Kidney epithelial cell (primary cell): Measurements from ENCODE around the gene PHLDA2. TPM values are rescaled to one million over a fixed set of nuclear protein-coding genes. Genes with fewer than 3 reads are reported as not detected.
A peak's percentile ranks its signal among the peaks of the same experiment; 100 is the strongest.

Experiments
- DNase-seq: peaks from one replicate; pipeline ENCODE4 v3.0.0-alpha.2; 2010; ENCODE audit warnings: low read depth
- H3K27me3 ChIP-seq: 2 replicates; pipeline ENCODE4 v1.6.0; 2011; ENCODE audit warnings: low read length; ENCODE audit not compliant: control insufficient read depth, insufficient read depth
- H3K36me3 ChIP-seq: 2 replicates; pipeline ENCODE4 v1.5.1; 2011; ENCODE audit warnings: low read length; ENCODE audit not compliant: control insufficient read depth, insufficient read depth
- H3K4me3 ChIP-seq: 2 replicates; pipeline ENCODE4 v1.5.1; 2011; ENCODE audit warnings: low read depth, mild to moderate bottlenecking, control low read depth, low read length
- CTCF ChIP-seq: IDR thresholded peaks from 2 replicates; pipeline ENCODE4 v1.5.1; 2011; ENCODE audit warnings: mild to moderate bottlenecking, moderate library complexity, low read length, control low read depth, inconsistent platforms; ENCODE audit not compliant: insufficient read depth, poor library complexity, severe bottlenecking
- total RNA-seq: library from RNA; depleted of rRNA; stranded (reverse); fragments of >200 nt; gene quantifications from 2 replicates; pipeline ENCODE4 v1.2.3, GENCODE V29; 2015

PHLDA2 gene
- total RNA-seq, 1 donor from 2014 or later = 32.8 TPM

- no peak for DNase-seq
- no peak overlapping the region for H3K4me3 ChIP-seq
- H3K36me3 ChIP-seq = no peaks in the 10 kb centered on the region
- no peaks in the 10 kb centered on the region for H3K27me3 ChIP-seq
- no peak for TF ChIP-seq CTCF
Measured at GRCh38 chr11:2934611-2935239, 5.5 kb upstream of the PHLDA2 start.

DNA sequence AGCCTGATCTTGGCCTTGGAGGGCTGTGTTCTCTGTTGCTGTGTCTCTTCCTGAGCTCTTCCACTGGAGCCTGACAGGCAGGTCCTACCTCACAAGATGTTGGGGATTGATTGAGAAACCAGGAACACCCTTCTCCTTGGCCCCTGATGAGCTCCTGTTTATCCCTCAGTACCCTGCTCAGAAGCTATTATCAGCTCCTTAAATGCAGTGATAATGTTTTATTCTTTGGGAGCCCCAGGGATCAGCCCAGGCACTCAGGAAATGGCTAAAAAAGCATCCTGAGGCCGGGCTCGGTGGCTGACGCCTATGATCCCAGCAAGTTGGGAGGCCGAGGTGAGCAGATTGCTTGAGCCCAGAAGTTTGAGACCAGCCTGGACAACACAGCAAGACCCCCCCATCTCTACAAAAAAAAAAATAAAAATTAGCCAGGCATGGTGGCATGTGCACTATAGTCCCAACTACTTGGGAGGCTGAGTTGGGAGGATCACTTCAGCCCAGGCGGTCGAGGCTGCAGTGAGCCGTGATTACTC is 4.9 kb upstream of the PHLDA2 start:
- no peak for DNase-seq
- no peak for TF ChIP-seq CTCF
- H3K36me3 ChIP-seq = no peaks in the 10 kb centered on the region
- H3K4me3 ChIP-seq = no peak overlapping the region
- H3K27me3 ChIP-seq = no peaks in the 10 kb centered on the region

- no peak for TF ChIP-seq CTCF
- H3K36me3 ChIP-seq = no peaks in the 10 kb centered on the region
- H3K27me3 ChIP-seq = no peaks in the 10 kb centered on the region
- DNase-seq = peak; percentile 84
- H3K4me3 ChIP-seq = no peak overlapping the region
Measured at GRCh38 chr11:2933375-2934020, 4.3 kb upstream of the PHLDA2 start.

DNA sequence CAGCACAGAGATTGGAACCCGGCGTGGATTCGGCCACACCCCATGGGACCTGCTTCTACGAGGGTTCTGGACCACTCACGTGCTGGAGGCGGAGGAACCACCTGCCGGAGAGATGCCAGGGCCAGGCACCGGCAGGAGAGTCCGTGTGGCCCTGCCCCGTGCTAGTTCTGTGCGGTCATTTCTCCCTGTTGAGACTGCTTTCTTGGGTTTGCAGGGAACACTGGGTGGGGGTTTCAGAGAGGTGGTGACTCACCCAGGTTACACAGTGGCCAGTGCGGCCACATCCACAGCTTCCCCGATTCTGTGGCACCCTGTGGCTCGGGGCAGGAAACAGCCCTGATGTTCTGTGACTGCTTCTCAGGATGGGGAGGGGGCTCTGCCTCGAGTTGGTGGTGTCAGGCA is 3.6 kb upstream of the PHLDA2 start:
- DNase-seq = no peak
- no peaks in the 10 kb centered on the region for H3K36me3 ChIP-seq
- H3K27me3 ChIP-seq = no peaks in the 10 kb centered on the region
- TF ChIP-seq CTCF = no peak
- H3K4me3 ChIP-seq = no peak overlapping the region

DNA sequence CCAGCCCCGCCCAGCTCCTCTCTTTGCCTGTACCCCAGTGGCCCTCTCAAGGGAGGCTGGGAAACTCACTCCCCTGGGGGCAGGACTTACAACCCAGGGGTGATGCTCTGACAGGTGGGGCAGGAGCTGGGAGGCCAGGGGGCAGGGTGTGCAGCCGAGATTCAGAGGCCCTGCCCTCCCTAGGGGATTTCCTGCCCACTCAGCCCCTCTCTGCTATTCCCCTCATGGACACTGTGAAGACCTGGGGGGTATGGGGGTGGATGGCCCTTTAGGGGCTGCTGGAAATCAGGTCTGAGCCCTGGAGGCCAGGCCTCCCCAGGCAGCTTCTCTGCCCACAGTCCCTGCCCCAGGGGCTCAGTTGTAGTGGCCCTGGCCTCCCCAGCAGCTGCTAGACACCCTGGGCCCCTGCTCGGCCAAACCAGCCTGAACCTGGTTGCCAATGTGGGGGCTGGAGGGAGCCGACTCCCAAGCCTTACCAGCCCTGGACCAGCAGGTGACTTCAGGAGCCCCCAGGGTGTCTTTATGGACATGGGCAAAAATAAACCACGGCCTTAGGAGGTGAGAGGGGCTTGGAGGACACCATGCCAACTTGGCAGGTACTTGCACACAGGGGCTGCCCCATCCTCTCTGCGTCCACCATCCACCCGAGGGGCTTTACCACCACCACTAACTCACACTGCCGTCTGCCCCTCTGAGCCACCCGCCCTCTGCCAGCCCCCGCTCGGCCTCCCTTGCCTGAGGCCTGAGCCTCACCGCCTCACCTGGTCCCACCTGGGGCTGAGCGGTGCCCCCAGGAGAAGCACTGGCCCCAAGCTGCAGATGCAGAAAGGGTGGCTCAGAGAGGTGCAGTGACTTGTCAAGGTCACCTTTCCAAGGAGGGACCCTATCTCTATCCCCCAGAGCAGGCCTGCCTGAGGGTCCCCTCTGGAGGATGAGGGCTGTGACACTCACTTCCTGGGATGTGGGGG is 2.8 kb upstream of the PHLDA2 start:
- Histone ChIP-seq H3K27me3 (no peaks in the 10 kb centered on the region), H3K4me3 (no peak overlapping the region), H3K36me3 (no peaks in the 10 kb centered on the region)
- DNase-seq = no peak
- no peak for TF ChIP-seq CTCF
